GM23338 (cell line): ENCODE results near the gene ENC1. TPM values are rescaled to one million over a fixed set of nuclear protein-coding genes. Genes with fewer than 3 reads are reported as not detected.
A peak's percentile ranks its signal among the peaks of the same experiment; 100 is the strongest.

Source experiments
- ATAC-seq: fragments of 200-7000 bp; cut with Tn5 transposase; 3 replicates; pipeline ENCODE4 v1.9.1; 2020
- DNase-seq: peaks from one replicate; pipeline ENCODE4 v3.0.0-alpha.2; 2015; ENCODE audit warnings: low spot score
- H2AFZ ChIP-seq: fragments of 200-600 bp; sonication (generic); 2 replicates; pipeline ENCODE4 v1.8.0; 2016; ENCODE audit warnings: antibody characterized with exemption, mild to moderate bottlenecking, moderate library complexity
- H3F3A ChIP-seq: fragments of 200-600 bp; sonication (generic); replicated peaks from 2 replicates; pipeline ENCODE4 v1.8.0; 2017; ENCODE audit warnings: antibody characterized with exemption, mixed run types, low read depth
- H3K27ac ChIP-seq: fragments of 200-600 bp; sonication (generic); 2 replicates; pipeline ENCODE4 v1.6.1; 2016; ENCODE audit warnings: low read depth
- H3K27me3 ChIP-seq: fragments of 200-600 bp; sonication (generic); 2 replicates; pipeline ENCODE4 v1.8.0; 2016; ENCODE audit warnings: mild to moderate bottlenecking, mixed run types, moderate library complexity; ENCODE audit not compliant: insufficient read depth
- H3K36me3 ChIP-seq: fragments of 200-600 bp; sonication (generic); 2 replicates; pipeline ENCODE4 v1.8.0; 2016; ENCODE audit warnings: mild to moderate bottlenecking; ENCODE audit not compliant: insufficient read depth
- H3K4me1 ChIP-seq: fragments of 200-600 bp; sonication (generic); 2 replicates; pipeline ENCODE4 v1.8.0; 2016; ENCODE audit warnings: mild to moderate bottlenecking, moderate library complexity; ENCODE audit not compliant: insufficient read depth
- H3K4me2 ChIP-seq: fragments of 200-600 bp; sonication (generic); 2 replicates; pipeline ENCODE4 v1.7.1; 2017; ENCODE audit warnings: mixed run types
- H3K4me3 ChIP-seq: fragments of 200-600 bp; sonication (generic); 2 replicates; pipeline ENCODE4 v1.6.1; 2016; ENCODE audit warnings: mixed run types
- H3K79me2 ChIP-seq: fragments of 200-600 bp; sonication (generic); replicated peaks from 2 replicates; pipeline ENCODE4 v1.8.0; 2017; ENCODE audit warnings: mild to moderate bottlenecking; ENCODE audit not compliant: insufficient read depth
- H3K9me2 ChIP-seq: fragments of 200-600 bp; sonication (generic); 2 replicates; pipeline ENCODE4 v1.8.0; 2017; ENCODE audit not compliant: insufficient read depth
- H4K20me1 ChIP-seq: fragments of 200-600 bp; sonication (generic); replicated peaks from 2 replicates; pipeline ENCODE4 v1.8.0; 2017; ENCODE audit warnings: mild to moderate bottlenecking; ENCODE audit not compliant: insufficient read depth
- H3K27ac Mint-ChIP-seq: 2 replicates; pipeline ENCODE4 v1.8.0; 2020; ENCODE audit warnings: inconsistent platforms, mild to moderate bottlenecking, moderate library complexity, mixed read lengths
- H3K27me3 Mint-ChIP-seq: 3 replicates; pipeline ENCODE4 v1.8.0; 2022; ENCODE audit warnings: low read depth, mild to moderate bottlenecking, moderate library complexity, mixed read lengths, inconsistent platforms; ENCODE audit not compliant: insufficient read depth, poor library complexity
- H3K36me3 Mint-ChIP-seq: 3 replicates; pipeline ENCODE4 v1.8.0; 2021; ENCODE audit warnings: low read depth, mild to moderate bottlenecking, inconsistent platforms, moderate library complexity, mixed read lengths
- H3K4me1 Mint-ChIP-seq: 3 replicates; pipeline ENCODE4 v1.8.0; 2020; ENCODE audit warnings: mild to moderate bottlenecking, inconsistent platforms, mixed read lengths
- H3K4me3 Mint-ChIP-seq: 3 replicates; pipeline ENCODE4 v1.8.0; 2021; ENCODE audit warnings: moderate library complexity, mild to moderate bottlenecking, inconsistent platforms, mixed read lengths
- H3K9me3 Mint-ChIP-seq: 3 replicates; pipeline ENCODE4 v1.8.0; 2020; ENCODE audit warnings: moderate library complexity, mild to moderate bottlenecking, inconsistent platforms, mixed read lengths
- CREB1 ChIP-seq: fragments of 250-450 bp; sonication (Bioruptor Pico); IDR thresholded peaks from 2 replicates; pipeline ENCODE4 v1.5.0; 2020; ENCODE audit warnings: low read depth, mild to moderate bottlenecking, moderate library complexity
- EZH2 ChIP-seq: fragments of 200-600 bp; sonication (generic); IDR thresholded peaks from one replicate; pipeline ENCODE4 v1.8.0; 2017; ENCODE audit warnings: antibody characterized with exemption, mild to moderate bottlenecking, low read depth; ENCODE audit not compliant: unreplicated experiment
- EZH2phosphoT487 ChIP-seq: fragments of 200-600 bp; sonication (generic); IDR thresholded peaks from one replicate; pipeline ENCODE4 v1.8.1; 2018; ENCODE audit warnings: antibody characterized with exemption; ENCODE audit not compliant: unreplicated experiment
- JUNB ChIP-seq: IDR thresholded peaks from one replicate; pipeline ENCODE4 v1.6.1; 2016; ENCODE audit warnings: antibody characterized with exemption; ENCODE audit not compliant: unreplicated experiment
- NANOG ChIP-seq: IDR thresholded peaks from 2 replicates; pipeline ENCODE4 v1.6.1; 2016; ENCODE audit warnings: antibody characterized with exemption, borderline replicate concordance
- POLR2AphosphoS5 ChIP-seq: IDR thresholded peaks from 2 replicates; pipeline ENCODE4 v1.6.1; 2016; ENCODE audit warnings: antibody characterized with exemption, low read depth
- STAT1 ChIP-seq: IDR thresholded peaks from one replicate; pipeline ENCODE4 v1.6.1; 2016; ENCODE audit warnings: antibody characterized with exemption; ENCODE audit not compliant: unreplicated experiment
- ZNF114 ChIP-seq: fragments of 250-450 bp; sonication (Bioruptor Pico); IDR thresholded peaks from 2 replicates; pipeline ENCODE4 v1.5.0; 2020; ENCODE audit warnings: mild to moderate bottlenecking, moderate library complexity
- ZNF331 ChIP-seq: fragments of 250-450 bp; sonication (Bioruptor Pico); IDR thresholded peaks from 2 replicates; pipeline ENCODE4 v1.5.0; 2020; ENCODE audit warnings: low read depth, mild to moderate bottlenecking, moderate library complexity
- polyA plus RNA-seq: library from polyadenylated mRNA; unstranded; fragments of >200 nt; fragmentation: Nextera tagmentation; extraction: Ambion mirVana; gene quantifications from 2 replicates; pipeline ENCODE4 v1.2.1, GENCODE V29; 2016
- total RNA-seq: library from RNA; depleted of rRNA; stranded (reverse); fragments of >200 nt; shearing (Covaris generic); gene quantifications from 2 replicates; pipeline ENCODE4 v1.2.3, GENCODE V29; 2014
- TF ChIP-seq, protein P1 (sequence below): fragments of 250-450 bp; sonication (Bioruptor Pico); IDR thresholded peaks from 2 replicates; pipeline ENCODE4 v1.5.0; 2020; ENCODE audit warnings: mild to moderate bottlenecking, moderate library complexity
- TF ChIP-seq, protein P2 (sequence below), 2 experiments: fragments of 200-600 bp in 1 of 2; sonication (generic) in 1 of 2; conservative IDR thresholded peaks; 2 replicates each; pipeline versions ENCODE4 v1.5.1 to v1.6.1; 2016 to 2017; ENCODE audit warnings: antibody characterized with exemption in 2 of 2, low read depth in 2 of 2, mild to moderate bottlenecking in 2 of 2, moderate library complexity in 1 of 2
- TF ChIP-seq, protein P3 (sequence below): IDR thresholded peaks from 2 replicates; pipeline ENCODE4 v1.6.1; 2016; ENCODE audit warnings: antibody characterized with exemption

Gene ENC1
- total and polyA plus RNA-seq, 2 experiments from 2014 or later = 8.2 to 27.9 TPM

DNA sequence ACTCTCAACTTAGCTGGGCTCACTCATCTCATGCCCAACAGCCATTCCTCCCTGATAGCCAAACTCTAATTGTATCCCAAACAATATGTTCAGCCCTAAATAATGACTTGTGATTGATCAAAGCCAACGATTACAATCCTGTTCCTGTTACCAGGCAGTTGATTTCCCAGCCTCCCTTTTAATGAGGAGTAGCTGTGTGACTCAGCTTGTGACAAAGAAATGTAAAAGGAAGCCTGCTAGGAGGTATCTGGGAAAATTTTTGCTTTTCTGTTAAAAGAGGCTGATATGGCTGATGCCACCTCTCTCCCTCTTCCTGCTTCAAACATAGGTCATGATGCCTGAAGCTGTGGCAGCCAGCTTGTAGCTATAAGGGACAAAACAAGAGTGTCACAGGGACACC lies 19.6 kb upstream of the ENC1 start:
- H3K9me3 Mint-ChIP-seq = peaks cover 7% of the 10 kb centered on the region
- Histone ChIP-seq H3K4me2 (no peak overlapping the region), H3K4me1 (no peaks in the 10 kb centered on the region), H4K20me1 (no peaks in the 10 kb centered on the region), H3K27me3 (no peaks in the 10 kb centered on the region), H3K36me3 (no peaks in the 10 kb centered on the region; the same call in 1 of the 2 replicates), H2AFZ (peak overlapping the region; percentile 38; the same call in 1 of the 2 replicates), H3K4me3 (no peak overlapping the region), H3K27ac (no peak overlapping the region), H3K9me2 (no peaks in the 10 kb centered on the region), H3K79me2 (no peaks in the 10 kb centered on the region), H3F3A (no peaks in the 10 kb centered on the region)
- no peak for ATAC-seq
- no peak overlapping the region for H3K4me3 Mint-ChIP-seq
- no peak for TF ChIP-seq ZNF114 (CRISPR knock-in tag)
- no peaks in the 10 kb centered on the region; the same call in 1 of the 3 replicates for H3K4me1 Mint-ChIP-seq
- H3K27me3 Mint-ChIP-seq = no peaks in the 10 kb centered on the region
- H3K36me3 Mint-ChIP-seq = no peaks in the 10 kb centered on the region
- DNase-seq = no peak
- H3K27ac Mint-ChIP-seq = no peak overlapping the region

DNA sequence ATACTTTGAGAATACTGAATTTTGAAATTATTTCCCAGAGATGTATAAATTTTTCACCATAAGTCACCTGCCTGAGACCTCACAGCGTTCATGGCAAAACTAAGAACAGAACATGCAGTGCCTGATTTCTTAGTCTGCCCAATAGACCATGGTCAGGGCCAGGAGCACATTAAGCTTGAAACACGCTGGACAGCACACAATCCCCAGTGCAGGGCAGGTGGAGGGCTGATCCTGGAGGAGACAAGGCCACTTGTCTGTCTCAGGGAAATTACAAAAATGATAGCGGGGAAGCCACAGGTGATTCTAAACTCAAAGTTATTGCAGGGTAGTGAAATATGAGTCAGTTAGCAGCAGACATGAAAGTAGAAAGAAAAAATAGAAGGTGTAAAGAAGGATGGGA lies 18.6 kb upstream of the ENC1 start:
- Histone ChIP-seq H3F3A (no peaks in the 10 kb centered on the region), H3K9me2 (no peaks in the 10 kb centered on the region), H3K79me2 (no peaks in the 10 kb centered on the region), H4K20me1 (no peaks in the 10 kb centered on the region), H3K4me3 (no peak overlapping the region), H3K4me2 (no peak overlapping the region), H3K36me3 (no peaks in the 10 kb centered on the region; the same call in 1 of the 2 replicates), H3K27ac (no peak overlapping the region), H2AFZ (no peak overlapping the region), H3K27me3 (no peaks in the 10 kb centered on the region), H3K4me1 (no peaks in the 10 kb centered on the region)
- no peaks in the 10 kb centered on the region; the same call in 2 of the 3 replicates for H3K4me1 Mint-ChIP-seq
- DNase-seq = no peak
- ATAC-seq = no peak
- no peaks in the 10 kb centered on the region for H3K27me3 Mint-ChIP-seq
- H3K9me3 Mint-ChIP-seq = peaks cover 7% of the 10 kb centered on the region
- H3K27ac Mint-ChIP-seq = no peak overlapping the region
- H3K4me3 Mint-ChIP-seq = no peak overlapping the region
- no peaks in the 10 kb centered on the region for H3K36me3 Mint-ChIP-seq
- TF ChIP-seq, protein P1, sequence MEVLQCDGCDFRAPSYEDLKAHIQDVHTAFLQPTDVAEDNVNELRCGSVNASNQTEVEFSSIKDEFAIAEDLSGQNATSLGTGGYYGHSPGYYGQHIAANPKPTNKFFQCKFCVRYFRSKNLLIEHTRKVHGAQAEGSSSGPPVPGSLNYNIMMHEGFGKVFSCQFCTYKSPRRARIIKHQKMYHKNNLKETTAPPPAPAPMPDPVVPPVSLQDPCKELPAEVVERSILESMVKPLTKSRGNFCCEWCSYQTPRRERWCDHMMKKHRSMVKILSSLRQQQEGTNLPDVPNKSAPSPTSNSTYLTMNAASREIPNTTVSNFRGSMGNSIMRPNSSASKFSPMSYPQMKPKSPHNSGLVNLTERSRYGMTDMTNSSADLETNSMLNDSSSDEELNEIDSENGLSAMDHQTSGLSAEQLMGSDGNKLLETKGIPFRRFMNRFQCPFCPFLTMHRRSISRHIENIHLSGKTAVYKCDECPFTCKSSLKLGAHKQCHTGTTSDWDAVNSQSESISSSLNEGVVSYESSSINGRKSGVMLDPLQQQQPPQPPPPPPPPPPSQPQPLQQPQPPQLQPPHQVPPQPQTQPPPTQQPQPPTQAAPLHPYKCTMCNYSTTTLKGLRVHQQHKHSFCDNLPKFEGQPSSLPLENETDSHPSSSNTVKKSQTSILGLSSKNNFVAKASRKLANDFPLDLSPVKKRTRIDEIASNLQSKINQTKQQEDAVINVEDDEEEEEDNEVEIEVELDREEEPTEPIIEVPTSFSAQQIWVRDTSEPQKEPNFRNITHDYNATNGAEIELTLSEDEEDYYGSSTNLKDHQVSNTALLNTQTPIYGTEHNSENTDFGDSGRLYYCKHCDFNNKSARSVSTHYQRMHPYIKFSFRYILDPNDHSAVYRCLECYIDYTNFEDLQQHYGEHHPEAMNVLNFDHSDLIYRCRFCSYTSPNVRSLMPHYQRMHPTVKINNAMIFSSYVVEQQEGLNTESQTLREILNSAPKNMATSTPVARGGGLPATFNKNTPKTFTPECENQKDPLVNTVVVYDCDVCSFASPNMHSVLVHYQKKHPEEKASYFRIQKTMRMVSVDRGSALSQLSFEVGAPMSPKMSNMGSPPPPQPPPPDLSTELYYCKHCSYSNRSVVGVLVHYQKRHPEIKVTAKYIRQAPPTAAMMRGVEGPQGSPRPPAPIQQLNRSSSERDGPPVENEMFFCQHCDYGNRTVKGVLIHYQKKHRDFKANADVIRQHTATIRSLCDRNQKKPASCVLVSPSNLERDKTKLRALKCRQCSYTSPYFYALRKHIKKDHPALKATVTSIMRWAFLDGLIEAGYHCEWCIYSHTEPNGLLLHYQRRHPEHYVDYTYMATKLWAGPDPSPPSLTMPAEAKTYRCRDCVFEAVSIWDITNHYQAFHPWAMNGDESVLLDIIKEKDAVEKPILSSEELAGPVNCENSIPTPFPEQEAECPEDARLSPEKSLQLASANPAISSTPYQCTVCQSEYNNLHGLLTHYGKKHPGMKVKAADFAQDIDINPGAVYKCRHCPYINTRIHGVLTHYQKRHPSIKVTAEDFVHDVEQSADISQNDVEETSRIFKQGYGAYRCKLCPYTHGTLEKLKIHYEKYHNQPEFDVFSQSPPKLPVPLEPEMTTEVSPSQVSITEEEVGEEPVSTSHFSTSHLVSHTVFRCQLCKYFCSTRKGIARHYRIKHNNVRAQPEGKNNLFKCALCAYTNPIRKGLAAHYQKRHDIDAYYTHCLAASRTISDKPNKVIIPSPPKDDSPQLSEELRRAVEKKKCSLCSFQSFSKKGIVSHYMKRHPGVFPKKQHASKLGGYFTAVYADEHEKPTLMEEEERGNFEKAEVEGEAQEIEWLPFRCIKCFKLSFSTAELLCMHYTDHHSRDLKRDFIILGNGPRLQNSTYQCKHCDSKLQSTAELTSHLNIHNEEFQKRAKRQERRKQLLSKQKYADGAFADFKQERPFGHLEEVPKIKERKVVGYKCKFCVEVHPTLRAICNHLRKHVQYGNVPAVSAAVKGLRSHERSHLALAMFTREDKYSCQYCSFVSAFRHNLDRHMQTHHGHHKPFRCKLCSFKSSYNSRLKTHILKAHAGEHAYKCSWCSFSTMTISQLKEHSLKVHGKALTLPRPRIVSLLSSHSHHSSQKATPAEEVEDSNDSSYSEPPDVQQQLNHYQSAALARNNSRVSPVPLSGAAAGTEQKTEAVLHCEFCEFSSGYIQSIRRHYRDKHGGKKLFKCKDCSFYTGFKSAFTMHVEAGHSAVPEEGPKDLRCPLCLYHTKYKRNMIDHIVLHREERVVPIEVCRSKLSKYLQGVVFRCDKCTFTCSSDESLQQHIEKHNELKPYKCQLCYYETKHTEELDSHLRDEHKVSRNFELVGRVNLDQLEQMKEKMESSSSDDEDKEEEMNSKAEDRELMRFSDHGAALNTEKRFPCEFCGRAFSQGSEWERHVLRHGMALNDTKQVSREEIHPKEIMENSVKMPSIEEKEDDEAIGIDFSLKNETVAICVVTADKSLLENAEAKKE = no peak
- TF ChIP-seq EZH2 (no peak), CREB1 (CRISPR knock-in tag) (no peak), STAT1 (no peak), ZNF331 (no peak), POLR2AphosphoS5 (no peak), ZNF114 (CRISPR knock-in tag) (no peak), EZH2phosphoT487 (no peak), NANOG (no peak), JUNB (no peak)
- TF ChIP-seq, protein P2, sequence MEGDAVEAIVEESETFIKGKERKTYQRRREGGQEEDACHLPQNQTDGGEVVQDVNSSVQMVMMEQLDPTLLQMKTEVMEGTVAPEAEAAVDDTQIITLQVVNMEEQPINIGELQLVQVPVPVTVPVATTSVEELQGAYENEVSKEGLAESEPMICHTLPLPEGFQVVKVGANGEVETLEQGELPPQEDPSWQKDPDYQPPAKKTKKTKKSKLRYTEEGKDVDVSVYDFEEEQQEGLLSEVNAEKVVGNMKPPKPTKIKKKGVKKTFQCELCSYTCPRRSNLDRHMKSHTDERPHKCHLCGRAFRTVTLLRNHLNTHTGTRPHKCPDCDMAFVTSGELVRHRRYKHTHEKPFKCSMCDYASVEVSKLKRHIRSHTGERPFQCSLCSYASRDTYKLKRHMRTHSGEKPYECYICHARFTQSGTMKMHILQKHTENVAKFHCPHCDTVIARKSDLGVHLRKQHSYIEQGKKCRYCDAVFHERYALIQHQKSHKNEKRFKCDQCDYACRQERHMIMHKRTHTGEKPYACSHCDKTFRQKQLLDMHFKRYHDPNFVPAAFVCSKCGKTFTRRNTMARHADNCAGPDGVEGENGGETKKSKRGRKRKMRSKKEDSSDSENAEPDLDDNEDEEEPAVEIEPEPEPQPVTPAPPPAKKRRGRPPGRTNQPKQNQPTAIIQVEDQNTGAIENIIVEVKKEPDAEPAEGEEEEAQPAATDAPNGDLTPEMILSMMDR (conservative IDR thresholded peaks at IDR 0.05; ENCODE audit: low read depth in 2 of 2) = no peak
- TF ChIP-seq, protein P3, sequence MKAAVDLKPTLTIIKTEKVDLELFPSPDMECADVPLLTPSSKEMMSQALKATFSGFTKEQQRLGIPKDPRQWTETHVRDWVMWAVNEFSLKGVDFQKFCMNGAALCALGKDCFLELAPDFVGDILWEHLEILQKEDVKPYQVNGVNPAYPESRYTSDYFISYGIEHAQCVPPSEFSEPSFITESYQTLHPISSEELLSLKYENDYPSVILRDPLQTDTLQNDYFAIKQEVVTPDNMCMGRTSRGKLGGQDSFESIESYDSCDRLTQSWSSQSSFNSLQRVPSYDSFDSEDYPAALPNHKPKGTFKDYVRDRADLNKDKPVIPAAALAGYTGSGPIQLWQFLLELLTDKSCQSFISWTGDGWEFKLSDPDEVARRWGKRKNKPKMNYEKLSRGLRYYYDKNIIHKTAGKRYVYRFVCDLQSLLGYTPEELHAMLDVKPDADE = no peak
